ENCODE results near the gene SCN3B.

GRCh38 chr11:123683428-123684170 lies 29.2 kb upstream of the SCN3B start:
- TF ChIP-seq CTCF (optimal IDR thresholded peaks at IDR 0.05 in 1 of 3, IDR thresholded peaks at IDR 0.05 in 1 of 3, conservative IDR thresholded peaks at IDR 0.05 in 1 of 3; ENCODE audit: extremely low read depth in 1 of 3, insufficient read depth in 2 of 3, low read length in 3 of 3), result no peak
- no peak for TF ChIP-seq EZH2 (IDR thresholded peaks at IDR 0.05; ENCODE audit: low read length)
